HG03175 (cell line): ENCODE data around the gene OBSCN.

Experiments
- ATAC-seq: cut with Tn5 transposase; IDR thresholded peaks from one replicate; pipeline ENCODE4 v1.9.1; 2021; ENCODE audit warnings: mild to moderate bottlenecking, moderate library complexity; ENCODE audit not compliant: unreplicated experiment

OBSCN gene

DNA sequence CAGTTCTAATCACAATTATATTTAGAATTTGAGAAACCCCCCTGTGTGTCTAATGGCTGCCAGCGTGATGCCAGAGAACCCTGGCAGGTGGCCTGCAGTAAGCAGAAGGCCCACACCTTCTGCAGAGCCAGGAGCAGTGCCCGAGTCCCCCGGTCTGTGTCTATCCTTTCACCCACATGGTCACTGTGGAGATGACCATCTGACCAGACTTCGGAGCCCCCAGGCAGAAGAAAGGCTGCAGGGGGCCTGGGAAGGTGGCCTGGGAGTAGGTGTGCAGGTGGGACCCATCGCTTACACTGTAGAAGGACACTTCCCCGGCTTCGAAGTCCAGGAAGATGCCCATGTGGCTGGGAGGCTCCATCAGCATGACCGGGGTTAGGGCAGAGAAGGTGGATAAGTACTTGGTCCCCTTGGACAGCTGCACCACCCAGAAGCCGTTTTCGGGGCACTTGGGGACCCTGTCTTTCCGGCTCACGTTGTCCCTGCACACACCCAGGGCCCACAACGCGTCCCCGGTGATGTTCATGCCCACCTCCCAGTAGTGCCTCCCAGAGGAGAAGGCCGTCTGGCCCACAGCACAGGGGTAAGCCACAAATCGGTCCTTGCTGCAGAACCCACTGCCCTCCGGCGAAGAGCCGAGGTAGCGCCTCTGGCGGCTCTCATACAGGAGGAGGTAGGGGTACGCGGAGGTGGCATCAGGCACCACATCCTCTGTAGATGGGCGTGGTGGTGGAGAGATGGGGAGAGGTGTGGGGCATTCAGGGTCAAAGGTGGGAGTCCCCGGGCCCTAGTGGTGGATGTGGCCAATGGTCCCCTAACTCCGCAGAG lies 200.4 kb downstream of the OBSCN start:
- ATAC-seq, result no peak

DNA sequence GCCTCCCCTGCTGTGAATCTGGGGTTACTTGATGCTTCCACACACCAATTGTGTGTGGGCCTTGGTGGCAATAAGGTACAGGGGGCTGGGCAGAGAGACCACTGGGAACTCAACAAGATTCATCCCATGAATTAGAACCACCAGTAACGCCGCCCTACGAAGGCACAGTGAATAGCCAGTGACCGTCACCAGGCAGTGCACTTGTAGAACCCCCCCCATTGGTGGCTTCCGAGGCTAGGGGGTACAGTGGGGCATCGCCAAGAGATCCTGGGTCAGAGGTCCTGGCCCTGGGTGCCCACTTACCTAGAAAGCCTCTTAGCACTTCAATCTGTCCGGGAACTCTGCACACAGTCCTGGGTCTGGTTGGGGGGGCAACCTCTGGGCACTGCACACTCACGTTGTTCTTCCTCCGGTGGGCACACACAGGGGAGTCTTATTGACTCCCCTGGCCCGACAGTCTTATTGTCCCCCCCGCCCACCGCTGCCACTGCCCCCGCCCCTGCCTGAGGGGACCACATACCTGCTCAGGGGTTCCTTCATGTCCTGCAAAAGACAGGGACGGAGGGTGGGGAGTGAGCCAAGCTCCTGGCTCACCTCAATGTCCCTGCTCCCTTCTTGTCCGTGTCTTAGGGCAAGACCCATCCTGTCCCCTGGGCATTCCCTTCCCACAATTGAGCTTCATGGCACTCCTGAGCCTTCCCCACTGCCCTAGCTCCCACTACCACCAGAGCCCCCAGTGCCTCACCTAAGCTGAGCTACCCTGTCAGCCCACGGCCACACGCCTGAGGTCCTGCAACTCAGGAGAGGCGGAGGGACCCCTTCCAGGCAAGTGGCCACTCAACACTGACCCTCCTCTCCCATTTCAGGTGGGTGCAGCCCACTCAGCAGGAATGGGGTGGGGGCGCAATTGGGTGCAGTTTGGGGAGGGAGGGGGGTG lies 201.3 kb downstream of the OBSCN start:
- no peak for ATAC-seq

DNA sequence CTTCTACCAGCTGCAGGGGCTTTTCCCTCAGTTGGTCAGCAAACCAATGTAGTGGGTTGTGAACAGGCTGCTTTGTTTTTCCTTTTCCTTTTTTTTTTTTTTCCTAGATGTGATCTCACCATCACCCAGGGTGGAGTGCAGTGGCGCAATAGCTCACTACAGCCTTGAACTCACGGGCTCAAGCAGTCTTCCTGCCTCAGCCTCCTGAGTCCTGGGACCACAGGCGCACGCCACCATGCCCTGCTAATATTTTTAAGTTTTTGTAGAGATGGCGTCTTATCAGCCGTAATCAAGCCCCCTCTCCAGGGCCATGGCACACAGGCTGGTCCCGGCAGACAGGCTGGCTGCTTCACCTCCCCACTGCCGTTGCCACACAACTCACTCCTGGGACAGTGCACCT lies 202.2 kb downstream of the OBSCN start:
- ATAC-seq, result no peak

DNA sequence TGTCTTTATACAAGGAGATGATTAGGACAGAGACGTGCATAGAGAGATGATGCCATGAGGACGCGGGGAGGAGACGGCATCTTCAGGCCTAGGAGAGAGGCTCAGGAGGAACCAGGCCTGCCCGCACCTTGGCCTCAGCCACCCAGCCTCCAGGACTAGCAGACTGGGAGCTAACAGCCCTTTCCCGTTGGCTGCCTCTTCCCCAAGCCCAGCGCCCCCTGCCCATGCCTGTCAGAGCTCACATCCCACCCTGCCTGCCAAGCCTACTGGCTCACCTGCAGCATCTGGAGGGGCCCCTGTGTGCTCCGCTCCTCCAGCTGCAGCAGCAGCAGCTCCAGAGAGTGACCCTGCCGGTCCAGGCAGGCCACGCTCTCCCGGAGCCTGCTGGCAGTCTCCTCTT lies 202.8 kb downstream of the OBSCN start:
- ATAC-seq, result no peak

DNA sequence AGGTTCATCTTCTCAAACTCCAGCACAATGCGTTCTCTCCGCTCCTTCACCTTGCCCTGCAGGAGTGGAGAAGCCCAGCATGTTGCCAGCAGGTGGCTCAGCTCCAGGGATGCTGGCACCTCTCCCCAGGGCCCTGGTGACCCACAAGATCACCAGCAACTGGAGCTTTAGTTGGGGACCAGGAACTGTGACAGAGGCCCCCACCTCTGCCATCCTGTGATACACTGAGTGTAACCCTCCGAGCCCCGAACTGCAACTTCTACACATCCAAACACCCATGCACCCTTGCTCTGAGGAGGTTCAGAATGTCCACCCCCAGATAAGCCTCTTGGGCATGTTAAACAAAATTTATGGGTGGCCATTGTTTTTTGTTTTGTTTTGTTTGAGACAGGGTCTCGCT lies 203.3 kb downstream of the OBSCN start:
- ATAC-seq, result no peak

DNA sequence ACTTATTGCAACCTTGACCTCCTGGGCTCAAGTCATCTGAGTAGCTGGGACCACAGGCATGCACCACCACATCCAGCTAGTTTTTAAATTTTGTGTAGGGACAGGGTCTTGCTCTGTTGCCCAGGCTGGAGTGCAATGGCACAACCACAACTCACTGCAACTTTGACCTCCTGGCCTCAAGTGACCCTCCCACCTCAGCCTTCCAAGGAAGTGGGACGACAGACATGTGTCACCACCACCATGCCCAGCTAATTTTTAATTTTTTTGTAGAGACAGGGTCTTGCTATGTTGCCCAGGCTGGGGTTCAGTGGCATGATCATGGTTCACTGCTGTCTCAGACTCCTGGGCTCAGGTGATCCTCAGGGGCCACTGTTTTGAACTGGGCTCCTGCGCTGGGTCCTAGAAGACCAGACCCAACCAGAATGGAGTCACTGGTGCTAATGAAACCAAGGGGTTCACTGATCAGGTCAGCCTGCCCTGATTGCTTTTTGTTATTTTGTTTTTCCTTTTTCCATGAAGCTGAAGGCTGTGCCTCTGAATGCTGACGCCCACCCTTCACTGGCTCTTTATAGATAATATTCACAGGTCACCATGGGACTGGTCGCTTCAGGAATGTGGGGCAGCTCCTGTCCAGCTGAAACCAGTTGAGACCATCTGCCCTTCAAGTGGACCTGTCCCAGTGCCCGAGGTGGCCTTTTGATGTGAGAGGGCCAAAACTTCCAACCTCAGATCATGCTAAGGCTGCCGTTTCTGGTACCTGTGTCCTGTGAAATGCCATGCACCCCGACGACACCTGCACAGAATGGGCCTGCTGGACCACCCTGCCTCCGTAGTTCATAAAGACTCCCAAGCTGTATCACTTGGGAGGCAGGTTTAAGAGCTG lies 203.9 kb downstream of the OBSCN start:
- ATAC-seq, result no peak

DNA sequence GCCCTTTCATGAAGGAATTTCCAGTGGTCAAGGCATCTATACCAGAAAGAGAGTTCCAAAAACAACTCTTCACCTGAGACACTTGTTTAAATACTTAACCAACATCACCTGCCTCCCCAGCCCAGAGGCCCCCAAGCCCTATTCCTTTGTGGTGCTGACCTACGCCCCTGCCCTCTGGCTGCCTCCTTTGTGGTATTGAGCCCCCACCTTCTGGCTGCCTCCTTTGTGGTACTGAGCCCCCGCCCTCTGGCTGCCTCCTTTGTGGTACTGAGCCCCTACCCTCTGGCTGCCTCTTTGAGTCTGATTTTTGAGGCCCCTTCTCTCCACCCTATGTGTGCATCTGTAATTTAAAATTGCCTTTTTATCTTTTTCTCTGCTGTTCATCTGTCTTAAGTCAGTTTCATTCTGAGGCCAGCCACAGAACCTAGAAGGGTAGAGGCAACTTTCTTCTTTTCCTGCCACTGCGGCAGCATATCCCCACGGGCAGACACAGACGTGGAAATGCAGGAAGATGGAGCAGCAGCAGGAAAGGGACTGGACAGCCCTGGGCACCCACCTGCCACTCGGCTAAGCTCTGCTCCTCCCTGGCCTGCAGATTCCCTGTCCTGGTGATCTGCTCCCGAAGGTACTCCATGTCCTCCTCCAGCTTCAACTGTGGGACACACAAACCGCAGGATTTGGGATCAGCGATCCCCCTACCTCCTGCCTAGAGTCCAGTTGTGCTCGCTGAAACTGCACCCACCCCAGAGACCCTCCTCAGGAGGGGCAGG lies 205.6 kb downstream of the OBSCN start:
- no peak for ATAC-seq

DNA sequence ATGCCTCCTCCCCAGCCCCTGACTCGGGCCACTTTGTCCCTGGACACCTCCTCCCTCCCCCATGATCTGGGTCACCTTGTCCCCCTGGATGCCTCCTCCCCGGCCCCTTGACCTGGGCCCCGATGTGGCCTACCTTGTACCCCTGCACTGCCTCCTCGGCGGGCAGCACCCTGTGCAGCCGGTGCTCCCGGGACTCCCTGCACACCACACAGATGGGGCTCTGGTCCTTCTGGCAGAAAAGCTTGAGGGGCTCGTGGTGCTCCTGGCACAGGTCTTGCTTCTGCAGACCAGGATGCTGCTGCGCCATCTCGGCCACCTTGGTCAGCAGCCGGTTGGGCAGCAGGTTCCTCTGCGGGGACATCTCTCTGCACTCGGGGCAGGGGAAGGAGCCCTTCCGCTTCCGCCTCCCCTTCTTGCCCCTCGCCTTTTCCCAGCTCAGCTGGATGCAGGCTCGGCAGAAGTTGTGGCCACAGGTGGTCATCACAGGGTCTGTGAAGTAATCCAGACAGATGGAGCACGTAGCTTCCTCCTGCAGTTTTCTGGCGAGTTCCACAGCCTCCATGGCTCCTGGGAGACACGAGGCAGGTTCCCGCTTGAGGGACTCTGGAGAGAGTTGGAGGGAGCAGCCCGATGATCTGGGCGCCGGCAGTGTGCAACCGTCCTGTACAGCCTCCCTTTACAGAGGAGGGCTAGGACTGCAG lies 206.8 kb downstream of the OBSCN start:
- ATAC-seq, result no peak

DNA sequence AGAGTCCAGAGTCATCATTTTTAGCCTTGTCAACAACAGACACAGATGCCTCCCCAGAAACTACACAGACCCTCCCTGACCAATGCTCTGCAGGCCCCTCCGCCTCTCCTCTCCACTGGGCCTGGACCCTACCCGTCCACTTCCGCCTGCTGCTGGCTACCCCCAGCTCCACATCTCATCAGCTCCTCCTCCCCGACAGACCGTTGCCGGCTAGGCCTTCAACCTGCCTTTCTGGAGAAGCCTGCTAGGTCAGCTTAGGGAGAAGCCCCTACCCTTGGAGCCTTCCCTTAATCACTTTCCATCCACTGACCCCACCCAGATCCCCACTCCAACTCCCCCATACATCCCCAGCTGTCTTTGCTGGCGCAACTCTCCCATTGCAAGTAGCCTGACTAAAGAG lies 207.4 kb downstream of the OBSCN start:
- ATAC-seq, result no peak

DNA sequence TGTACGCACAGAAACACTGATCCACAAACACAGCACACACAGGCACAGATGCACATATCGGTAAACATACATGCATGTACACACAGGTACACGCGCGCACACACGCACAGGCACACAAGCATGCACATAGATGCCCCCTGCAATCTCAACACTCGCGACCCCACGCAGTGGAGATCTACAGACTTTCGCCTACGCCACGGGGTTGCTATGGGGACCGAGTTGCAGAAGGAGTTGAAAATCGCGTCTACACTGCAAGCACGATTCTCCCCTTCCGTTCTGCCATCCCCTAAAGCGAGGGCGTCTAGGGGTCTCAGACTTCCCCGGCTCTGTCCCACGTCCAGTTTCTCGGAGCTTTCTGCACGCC lies 208.0 kb downstream of the OBSCN start:
- no peak for ATAC-seq

DNA sequence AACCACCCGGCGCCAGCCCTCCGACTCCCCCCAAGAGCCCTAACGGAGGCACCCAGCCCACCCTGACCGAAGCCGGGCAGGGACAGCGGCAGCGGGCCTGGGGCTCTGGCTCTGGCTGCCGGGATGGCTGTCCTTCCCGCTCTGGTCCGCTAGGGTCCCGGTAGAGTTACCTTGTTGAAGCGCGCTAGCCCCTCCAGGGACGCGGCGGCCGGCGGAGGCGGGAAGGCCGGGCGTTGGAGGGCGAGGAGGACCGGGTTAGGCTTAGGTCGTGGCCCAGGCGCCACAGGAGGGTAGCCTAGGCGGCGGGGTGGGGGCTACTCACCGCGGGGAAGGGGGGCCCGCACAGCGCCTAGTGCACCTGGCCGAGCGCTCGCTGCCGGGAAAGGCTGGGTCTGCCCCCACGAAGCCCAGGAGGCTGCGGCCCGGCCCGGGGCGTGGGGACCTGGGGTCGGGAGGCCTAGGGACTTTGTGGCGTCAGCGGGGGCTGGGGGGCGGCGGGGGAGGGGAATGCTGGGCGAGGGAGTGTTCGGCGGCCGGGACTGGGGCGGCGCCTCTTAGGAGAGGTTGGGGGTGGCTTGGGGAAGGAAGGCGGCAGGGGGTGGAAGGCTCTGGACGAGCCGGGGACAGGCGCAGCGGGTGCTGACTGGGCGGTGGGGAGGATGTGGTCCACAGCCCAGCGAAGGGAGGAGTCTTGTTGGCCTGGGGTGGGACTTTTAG lies 208.5 kb downstream of the OBSCN start, which contains the start of gene TRIM17:
Gene TRIM17, minus strand, starts transcription at position 645 of the 717 bp plus-strand sequence. CDS start 1,789 bp downstream, outside the sequence.
- ATAC-seq, result no peak

DNA sequence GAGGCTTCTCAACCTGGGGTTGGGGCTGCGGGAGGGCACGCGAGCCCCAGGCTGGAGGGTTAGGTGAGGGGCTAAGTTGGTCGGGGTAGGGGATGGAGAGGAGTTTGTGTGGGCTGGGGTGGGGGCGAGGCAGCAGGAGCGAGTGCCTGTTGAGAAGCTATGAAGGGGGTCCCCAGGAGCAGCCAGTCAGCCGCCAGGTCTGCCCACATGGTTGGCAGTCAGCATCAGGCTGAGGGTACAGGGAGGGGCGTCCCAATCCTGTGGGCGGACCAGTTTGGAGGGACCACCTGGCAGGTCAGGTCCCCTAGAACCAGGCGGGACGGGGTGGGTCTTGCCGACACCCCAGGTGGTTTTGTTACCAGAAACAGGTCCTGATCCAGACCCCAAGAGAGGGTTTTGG lies 209.2 kb downstream of the OBSCN start:
- no peak for ATAC-seq

DNA sequence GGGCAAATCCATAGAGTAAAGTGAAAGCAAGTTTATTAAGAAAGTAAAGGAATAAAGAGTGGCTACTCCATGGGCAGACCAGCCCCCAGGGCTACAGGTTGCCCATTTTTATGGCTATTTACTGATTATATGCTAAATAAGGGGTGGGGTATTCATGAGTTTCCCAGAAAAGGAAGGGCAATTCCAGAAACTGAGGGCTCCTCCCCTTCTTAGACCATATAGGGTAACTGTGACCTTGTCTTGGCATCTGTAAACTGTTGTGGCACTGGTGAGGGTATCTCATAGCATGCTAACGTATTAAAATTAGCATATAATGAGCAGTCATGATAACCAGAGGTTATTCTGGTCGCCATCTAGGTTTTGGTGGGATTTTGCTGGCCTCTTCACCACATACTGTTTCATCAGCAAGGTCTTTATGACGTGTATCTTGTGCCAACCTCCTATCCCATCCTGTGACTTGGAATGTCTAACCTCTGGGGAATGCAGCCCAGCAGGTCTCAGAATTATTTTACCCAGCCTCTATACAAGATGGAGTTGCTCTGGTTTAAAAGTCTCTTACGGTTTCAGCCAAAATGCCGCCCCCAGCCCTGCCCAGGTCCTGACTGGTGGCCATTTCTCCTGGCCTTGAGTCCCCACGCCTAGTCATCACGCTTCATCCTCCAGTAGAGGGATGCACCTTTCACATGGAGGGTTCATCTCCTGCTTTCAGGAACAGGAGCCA lies 209.8 kb downstream of the OBSCN start:
- no peak for ATAC-seq

DNA sequence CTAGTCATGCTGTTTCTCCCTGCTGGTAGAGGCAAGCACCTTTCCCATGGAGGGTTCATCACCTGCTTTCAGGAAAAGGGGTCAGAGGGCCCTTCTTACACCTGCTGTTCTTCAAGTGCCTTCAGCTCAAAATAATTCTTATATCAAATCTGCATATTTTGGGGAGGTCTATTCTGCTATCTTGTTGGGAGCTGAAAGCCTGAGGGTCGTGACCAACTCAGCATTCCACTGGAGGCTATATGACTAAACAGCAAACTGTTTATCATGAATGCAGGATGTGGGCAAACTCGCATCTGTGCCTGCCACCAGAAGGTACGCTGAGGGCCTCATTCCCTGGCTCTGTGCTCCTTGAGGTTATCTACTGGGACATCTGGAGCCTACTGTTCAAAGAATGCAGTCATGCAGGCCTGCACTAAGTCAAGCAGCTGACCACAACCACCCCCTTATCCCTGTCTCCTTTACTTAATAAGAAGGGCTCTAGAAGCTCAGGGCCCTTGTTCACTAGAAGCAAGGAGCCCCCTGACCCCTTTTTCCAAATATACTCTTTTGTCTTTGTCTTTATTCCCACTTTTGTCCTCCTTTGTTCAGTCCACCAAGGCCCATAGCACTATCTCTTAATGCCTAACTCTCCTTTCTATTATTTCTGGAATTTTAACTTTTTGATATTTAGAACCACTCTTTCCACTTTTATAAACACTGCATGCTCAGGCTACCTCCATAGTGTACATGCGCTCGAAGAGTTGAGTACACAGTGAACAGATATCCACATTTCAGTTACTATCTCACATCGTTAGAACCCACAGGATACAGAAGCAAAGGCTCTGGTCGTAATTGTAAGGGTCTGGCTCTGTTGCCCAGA lies 213.4 kb downstream of the OBSCN start:
- no peak for ATAC-seq

DNA sequence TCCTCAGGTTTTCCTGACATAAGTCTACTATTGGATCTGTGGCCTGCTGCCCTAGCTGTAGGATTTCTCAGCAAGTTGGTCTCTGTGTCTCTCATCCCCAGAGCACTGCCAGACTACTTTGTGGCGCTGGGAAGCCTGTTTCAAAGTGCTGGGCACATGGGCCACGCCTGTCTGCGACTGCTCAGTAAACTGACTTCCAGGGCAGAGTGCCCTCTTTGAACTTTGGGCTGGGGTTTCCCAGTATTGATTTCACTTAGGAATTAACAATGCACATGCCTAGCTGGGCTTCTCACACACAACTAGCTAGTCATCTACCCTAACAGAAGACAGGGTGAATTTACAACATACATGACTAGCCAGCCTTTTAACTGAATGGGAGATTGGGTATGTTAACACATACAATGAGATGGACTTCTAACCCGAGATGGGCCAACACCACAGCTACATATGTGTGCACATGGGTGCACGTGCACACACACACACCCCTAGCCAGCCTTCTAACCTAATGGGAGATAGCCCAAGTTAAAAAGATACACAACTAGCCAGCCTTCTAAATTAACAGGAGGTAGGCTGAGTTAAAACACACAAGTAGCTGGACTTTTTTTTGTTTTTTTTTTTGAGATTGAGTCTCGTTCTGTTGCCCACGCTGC lies 215.7 kb downstream of the OBSCN start:
- ATAC-seq, result no peak

DNA sequence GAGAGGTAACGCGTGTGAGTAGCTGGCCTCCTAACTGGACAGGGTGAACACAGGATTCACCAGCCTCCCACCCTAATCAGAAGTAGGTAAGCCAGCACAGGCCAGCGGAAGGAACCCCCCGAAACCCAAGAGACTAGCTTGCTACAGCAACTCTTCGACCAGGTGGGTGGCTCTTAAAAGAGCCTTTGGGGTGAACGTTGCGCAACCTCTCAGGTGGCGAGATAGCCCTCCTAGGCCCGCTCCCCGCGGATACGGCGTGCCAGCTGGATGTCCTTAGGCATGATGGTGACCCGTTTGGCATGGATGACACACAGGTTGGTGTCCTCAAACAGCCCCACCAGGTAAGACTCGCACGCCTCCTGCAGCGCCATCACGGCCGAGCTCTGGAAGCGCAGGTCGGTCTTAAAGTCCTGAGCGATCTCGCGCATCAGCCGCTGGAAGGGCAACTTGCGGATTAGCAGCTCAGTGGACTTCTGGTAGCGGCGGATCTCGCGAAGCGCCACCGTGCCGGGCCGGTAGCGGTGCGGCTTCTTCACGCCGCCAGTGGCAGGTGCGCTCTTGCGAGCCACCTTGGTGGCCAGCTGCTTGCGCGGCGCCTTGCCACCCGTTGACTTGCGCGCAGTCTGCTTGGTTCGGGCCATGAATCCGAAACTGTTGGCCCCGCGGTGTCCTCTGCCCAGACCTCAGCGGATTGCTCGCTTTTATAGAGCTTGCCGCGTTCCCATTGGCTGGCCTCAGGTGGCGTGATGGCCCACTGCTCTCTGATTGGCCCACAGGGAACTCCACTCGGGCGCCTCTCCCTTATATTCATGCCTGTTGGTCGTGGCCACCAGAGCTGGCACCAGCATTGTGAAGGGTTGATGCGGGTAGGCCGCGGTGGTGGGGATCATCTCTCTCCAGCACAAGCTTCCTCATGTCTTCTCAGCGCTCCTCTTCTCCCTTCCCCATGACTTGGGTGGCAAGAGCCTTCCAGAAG lies 217.1 kb downstream of the OBSCN start:
- ATAC-seq, result no peak
